GOT3 (cell line): ENCODE results near the gene KIAA0825.

Experiments
- DNase-seq: peaks from one replicate; lab custom pipeline; 2025; ENCODE audit warnings: mixed read lengths; lab: John Stamatoyannopoulos, UW

The KIAA0825 gene

GRCh38 chr5:94440015-94440414 is 178.4 kb downstream of the KIAA0825 start:
- no peak for DNase-seq

DNA sequence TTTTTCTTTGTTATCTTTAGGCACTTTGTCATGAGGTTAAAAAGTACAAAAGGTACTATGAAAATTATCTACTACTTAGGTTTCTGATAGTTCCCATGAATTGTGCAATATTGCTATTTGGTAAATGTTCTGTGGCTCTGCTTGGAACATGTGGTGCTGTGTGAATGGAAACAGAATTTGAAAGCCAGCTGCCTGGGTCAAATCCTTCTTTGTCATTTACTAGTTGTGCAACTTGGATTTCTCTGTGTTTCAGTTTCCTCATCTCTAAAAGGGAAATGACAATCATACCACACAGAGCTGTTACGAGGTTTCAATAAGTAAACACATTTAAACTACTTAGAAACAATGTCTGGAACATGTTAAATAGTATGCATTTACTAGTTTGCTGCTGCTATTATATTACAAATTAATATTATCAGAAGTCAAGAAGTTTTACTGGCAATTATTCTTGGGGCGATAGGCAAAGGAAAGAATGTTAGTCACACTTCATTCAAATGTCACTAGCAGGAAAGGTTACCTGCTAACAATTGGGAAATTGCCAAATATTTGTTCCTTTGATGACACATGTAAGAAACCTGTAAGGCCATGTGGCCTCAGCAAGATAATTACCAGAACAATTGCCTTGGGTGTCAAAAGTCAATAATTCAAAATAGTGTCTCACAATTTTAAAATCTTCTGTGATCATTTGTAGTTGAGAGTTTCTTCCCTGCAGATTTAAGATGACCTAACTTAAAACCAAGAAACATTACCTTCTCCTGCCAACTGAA is 184.8 kb downstream of the KIAA0825 start:
- no peak for DNase-seq

DNA sequence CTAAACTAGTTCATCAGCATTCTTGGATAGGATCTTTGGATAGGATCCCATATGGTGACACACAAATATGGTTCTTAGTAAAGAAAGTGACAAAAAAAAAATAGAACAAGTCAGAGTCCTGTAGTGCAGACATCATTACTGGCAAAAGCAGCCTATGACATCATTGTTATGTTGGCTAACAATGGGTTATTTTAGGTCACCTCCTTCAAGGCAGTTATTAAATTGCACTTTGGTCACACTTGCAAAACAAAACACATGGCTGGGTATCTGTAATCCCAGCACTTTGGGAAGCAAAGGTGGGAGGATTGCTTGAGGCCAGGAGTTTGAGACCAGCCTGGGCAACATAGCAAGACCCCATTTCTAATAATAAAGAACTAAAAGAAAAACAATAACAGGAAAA is 185.9 kb downstream of the KIAA0825 start:
- DNase-seq, result no peak

DNA sequence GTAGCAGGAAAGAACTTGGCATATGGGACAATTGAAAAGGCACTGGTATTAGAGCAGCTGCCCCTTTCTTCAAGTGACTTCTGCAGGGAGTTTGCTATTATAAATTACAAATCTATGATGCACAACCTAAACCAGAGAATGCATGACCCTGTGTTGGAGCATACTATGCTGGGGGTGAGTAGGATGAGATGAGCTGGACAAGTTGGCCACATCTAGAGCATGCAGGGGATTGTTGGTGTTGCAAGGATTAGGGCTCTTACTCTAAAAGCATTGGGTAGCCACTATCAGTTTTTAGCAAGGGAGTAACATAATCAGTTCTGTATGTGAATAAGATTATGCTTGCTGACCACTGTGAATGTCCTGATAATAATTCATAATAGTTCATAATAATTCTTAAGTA is 186.7 kb downstream of the KIAA0825 start:
- no peak for DNase-seq

- DNase-seq, result no peak
Observed at GRCh38 chr5:94429566-94429965, 188.8 kb downstream of the KIAA0825 start.

DNA sequence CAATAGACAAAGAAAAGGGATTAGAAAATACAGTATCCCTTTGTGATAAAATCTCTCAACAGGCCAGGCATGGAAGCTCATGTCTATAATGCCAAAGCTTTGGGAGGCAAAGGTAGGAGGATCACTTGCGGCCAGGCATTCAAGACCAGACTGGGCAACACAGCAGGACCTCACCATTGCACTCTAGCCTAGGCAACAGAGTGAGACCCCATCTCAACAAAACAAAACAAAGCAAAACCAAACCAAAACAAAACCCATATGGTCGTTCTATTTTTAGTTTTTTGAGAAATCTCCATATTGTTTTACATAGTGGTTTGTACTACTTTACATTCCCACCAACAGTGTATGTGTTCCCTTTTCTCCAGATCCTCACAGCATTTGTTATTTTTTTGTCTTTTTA is 193.0 kb downstream of the KIAA0825 start:
- DNase-seq, result no peak

DNA sequence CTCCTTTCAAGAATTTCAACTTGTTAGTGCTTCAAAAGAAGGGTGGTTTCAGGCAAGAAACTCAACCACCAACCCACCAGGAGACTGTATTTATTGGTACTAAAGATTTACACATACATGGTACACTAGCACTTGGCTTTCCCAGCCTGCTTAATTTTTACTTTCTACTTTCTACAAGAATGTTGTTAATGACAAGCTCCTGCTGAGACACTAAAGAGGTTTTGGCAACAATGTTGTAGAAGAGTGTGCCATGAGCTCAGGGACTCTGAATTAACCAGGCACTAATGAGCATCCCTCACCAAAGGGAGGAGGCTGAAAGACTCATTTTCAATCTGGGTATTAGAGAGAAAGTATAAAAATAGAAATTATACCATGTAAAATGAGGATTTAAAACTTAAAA is 195.0 kb downstream of the KIAA0825 start:
- no peak for DNase-seq

DNA sequence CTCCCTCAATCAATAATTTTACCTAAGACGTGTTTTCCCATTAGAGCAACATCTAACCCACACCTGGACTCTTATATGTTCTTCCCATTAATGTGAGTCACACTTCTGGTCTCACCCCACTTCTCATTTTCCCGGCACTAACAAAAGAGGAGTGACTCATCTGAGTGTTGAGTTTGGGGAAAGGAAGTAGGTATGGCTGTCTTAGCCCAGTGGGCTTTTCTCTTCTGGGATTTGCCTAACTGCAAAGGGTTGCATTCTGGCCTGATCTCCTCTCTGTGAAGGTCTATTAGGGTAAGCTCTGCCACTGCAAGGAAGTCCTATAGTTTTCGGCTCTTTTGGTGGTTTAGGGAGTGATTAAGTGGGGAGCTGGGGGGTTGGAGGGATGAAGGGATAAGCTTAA is 195.6 kb downstream of the KIAA0825 start:
- no peak for DNase-seq

DNA sequence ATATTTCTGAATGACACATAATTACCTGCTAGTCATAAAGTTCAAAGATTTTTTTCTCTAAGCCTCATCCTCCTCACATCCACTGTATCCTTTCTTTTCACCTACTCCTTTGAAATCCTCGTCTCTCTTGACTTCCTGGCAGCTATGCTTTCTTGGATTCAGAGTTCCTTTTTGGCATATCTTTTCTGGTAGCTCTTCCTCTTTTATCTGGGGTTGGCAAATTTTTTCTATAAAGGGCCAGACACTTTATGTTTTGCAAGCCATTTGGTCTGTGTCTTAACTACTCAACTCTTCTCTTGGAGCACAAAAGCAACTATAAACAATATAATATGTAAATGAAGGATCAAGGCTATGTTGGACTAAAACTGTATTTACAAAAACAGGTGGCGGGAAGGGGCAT is 197.5 kb downstream of the KIAA0825 start:
- DNase-seq, result no peak

DNA sequence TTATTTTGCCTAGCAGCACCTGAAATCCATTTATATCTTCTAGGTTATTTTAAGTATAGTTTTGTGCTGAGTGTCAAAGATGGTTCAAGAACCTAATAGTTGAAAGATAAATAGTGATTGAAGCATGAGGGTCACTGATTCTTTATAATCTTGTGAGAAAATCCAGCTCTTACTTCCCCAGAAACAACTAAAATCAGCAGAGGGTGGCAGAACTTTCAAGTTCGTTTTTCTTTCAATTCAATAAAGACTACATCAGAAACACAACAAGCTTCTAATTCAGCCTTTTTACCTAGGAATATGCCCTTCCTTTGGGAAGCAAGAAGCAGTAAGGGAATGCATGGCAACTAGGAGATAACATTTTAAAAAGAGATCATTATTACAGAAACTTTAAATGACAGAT is 202.6 kb downstream of the KIAA0825 start:
- DNase-seq, result no peak

GRCh38 chr5:94409440-94409839 is 209.0 kb downstream of the KIAA0825 start:
- DNase-seq, result no peak

- DNase-seq, result no peak
Observed at GRCh38 chr5:94407023-94407422, 211.4 kb downstream of the KIAA0825 start.

DNA sequence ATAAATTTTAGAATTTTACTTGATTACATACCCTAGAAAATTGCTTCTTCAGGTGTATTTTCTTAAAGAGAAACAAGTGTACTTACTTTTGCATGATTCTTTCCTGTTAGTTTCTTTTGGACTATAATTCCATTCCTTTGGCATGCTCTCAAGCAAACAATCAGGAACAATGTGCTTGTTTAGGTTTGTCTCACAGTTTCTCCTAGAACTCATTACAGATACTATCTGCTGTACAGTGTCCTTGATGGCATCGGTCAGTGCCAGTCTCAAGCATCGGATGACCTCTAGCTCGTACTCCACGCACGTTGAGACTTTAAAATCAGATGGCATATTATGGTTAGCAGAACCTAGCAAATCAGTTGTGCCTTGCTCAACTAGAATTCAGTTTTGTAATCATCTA is 214.9 kb downstream of the KIAA0825 start:
- DNase-seq, result no peak

GRCh38 chr5:94402096-94402495 is 216.3 kb downstream of the KIAA0825 start:
- DNase-seq, result no peak

- DNase-seq, result no peak
Observed at GRCh38 chr5:94397508-94397907, 220.9 kb downstream of the KIAA0825 start.

GRCh38 chr5:94396687-94397086 is 221.7 kb downstream of the KIAA0825 start:
- no peak for DNase-seq

DNA sequence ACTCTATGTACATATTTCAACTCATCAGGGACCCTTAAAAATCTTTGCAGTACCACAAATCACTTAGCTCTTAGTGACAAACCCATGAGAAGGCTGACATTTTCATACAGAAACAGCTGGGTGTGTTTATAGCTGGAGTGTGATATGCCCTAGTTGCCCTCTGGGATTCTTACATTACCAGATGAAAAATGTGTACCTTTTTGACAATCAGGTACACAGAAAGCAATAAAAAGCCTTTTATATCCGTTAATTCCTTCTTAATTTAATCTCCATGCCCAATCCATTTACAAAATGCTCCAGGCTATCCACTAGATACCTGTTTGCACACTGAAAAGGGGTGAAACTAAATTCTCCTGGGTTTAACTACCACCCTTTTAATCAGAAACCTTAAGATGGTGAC is 222.9 kb downstream of the KIAA0825 start:
- DNase-seq, result no peak

- no peak for DNase-seq
Observed at GRCh38 chr5:94391996-94392395, 226.4 kb downstream of the KIAA0825 start.

DNA sequence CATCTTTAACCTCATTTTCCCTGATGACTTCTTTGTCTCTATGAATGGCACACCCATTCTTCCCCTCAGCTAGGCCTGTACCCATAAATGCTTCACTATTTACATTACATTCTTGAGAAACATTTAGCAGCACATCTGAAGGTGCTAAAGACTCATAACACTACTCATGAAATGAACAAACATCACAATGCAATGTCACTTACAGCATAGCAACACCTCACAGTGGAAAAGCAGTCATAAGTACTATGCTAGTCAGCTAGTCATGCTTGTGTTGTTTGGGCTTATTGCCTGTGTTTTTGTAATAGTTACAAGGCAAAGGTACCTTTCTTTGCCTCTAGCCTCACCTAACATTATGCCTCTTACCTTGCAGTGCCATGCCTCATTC is 228.9 kb downstream of the KIAA0825 start:
- no peak for DNase-seq

DNA sequence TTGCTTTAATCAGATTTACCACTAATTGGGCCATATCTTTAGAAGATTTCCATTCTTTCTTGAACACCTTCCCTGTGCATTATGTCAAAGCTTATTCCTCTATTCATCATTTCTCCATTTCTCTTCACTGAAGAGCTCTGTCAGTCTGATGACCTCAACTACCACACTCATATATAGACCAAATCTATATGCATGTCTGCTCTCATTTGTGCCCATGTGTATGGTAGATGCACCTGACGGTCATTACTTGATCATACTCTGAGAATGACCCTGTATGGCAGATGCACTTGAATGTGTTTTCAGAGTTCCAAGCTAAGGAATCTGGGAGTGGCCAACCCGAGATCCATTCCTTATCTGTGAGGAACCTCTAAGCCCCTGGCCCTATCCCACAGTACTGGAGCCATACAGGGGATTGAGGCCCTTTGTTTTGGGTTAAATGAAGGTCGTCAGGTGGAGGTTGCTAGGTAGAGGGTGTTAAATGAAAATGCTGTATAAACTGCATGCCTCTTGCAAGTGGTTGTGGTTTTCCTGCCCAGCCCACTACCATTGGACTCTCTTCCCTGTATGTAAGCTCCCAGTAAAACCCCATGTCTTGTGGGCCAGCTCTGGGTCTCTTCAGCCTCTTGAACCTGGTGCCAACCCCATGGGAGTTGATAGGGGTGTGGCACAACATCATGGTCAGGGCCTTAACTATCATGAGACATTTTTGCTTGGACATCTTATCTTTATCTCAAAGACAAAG is 229.5 kb downstream of the KIAA0825 start:
- no peak for DNase-seq

GRCh38 chr5:94385767-94386166 is 232.6 kb downstream of the KIAA0825 start:
- DNase-seq, result no peak

DNA sequence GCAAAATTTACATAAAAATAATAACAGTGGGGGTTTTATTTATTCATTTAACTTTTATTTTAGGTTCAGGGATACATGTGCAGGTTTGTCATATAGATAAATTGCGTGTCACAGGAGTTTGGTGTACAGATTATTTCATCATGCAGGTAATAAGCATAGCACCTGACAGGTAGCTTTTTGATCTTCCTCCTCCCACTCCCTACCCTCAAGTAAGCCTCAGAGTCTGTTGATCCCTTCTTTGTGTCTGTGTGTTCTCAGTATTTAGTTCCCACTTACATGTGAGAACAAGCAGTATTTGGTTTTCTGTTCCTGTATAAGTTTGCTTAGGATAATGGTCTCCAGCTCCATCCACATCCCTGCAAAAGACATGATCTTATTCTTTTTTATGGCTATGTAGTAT is 240.3 kb downstream of the KIAA0825 start:
- no peak for DNase-seq

- DNase-seq, result no peak
Observed at GRCh38 chr5:94376672-94377345, 241.6 kb downstream of the KIAA0825 start.
